GM21515 (cell line): ENCODE data around the gene ZGLP1.

ENCODE experiments used
- ATAC-seq: cut with Tn5 transposase; IDR thresholded peaks from one replicate; pipeline ENCODE4 v1.9.1; 2021; ENCODE audit not compliant: unreplicated experiment

The ZGLP1 gene

DNA sequence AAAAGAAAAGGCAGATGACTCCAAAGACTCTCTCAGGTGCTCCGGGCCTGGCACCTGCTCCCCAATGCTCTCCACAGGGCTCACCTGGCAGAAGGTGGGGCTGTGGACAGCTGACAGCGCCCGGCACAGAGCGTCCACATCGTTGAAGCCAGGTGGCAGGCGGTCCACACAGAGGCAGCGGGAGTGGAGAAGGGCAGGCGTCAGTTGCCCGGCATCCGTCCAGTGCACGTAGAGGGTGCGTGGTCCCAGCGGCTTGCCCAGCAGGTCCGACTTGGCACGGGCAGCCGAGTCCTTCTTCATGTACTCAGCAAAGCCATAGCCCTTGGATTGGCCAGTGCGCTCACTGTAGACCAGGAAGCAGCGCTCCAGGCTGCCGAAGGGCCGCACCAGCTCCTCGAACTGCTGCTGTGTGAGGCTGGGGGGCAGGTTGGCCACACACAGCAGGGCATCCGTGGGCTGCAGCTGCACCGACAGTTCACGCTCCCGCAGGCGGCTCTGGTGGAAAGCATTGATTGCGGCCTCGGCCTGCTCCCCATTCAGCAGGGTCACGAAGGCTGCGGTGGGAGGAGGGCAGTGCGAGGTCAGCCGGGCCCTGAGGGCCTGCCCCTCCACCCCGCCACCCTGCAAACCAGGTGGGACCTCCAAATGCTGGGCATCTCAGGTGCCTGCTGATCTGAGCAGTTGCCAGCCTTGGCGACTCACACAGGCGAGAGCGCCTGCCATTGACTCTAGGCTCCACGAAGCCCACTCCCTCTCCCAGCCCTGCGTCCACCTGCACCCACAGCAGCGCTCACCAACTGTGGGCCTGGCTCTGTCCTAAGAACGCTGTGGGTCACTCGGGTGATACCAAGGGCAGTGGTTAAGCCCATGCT, 19.2 kb upstream of the ZGLP1 start:
- ATAC-seq = no peak

DNA sequence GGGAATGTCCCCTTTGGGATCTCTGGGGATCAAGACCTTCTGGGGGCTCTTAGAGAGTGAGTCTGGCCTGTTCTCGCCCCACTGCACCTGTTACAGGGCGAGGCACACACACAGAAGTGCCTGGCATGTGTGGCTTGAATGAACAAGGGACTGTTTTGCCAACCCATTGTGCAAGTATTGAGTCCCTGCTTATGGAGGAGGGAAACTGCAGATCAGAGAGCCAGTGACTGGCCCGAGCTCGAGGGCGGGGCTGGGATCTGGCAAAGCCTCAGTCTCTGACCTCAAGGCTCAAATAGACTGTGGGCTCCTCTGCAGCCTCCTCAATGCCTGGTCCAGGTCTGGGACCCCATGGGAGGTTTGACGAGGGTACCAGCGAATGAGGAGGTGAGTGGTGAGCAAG, 18.2 kb upstream of the ZGLP1 start:
- ATAC-seq = no peak

DNA sequence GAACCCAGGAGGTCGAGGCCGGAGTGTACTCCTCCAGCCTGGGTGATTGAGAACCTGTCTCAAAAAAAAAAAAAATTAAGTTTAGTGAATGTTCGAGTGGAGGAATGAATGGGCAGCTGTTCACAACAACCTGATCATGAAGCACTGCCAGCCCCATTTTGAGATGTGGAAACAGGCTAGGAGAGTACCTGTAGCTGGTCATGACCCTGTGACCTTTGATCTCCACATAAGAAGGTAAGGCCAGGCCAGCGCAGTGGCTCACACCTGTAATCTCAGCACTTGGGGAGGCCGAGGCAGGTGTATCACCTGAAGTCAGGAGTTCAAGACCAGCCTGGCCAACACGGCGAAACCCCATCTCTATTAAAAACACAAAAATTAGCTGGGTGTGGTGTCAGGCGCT, 16.1 kb upstream of the ZGLP1 start:
- ATAC-seq = no peak

DNA sequence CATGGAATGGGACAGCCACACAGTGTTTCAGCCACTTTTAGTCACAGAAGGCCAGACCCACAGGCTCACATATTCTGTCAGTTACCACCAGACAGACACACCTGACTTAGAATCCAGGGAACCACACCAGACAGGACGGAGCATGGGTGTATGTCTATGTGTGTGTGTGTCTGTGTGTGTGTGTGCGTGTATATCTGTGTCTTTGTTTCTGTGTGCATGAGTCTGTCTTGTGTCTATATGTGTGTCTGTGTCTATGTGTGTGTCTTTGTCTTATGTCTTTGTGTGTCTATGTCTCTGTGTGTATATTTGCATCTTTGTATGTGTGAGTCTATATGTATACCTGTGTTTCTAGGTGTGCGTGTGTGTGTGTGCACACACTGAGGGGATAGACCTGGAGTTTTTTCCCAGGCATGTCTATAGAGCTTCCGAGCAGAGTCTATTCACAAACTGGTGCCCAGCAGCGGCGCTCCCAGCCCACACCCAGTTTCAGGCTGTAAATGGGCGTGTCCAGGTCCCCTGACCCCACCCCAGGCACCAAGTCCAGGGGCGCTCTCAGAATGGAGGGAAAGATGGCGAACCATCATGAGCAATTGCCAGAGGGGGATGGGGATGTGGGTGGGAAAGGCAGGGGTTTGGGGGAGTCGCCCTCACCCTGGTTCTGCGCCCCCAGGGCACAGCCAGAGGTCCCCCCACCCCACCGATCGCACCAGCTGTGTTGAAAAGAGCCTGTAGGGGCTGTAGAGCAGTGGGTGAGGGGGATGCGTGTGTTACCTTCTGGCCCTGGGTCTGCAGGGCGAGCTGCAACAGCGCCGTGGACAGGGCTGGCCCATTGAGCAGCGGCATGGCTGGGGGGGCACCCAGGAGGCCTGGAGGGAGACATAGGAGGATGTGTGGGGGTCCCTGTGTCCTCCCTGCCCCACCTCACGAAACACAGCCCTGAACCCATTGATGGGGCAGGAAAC, 12.5 kb upstream of the ZGLP1 start:
- ATAC-seq = no peak

DNA sequence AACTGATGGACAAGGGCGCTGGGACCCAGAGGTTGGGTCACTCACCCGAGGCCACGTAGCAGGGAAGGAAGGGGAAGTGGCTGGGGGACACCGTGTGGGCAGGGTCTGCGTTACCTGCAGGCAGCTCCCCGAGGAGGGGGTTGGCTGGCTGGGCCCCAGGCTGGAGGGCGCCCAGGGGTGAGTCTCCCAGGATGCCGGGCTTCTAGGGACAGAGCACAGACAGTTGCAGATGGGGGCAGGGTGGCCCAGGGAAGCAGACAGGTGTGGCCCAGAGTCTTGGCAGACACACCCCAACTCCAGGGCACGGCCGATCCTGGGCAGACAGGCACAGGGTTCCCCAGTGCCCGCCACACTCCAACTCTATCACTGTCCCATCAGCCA, 11.8 kb upstream of the ZGLP1 start:
- no peak for ATAC-seq

DNA sequence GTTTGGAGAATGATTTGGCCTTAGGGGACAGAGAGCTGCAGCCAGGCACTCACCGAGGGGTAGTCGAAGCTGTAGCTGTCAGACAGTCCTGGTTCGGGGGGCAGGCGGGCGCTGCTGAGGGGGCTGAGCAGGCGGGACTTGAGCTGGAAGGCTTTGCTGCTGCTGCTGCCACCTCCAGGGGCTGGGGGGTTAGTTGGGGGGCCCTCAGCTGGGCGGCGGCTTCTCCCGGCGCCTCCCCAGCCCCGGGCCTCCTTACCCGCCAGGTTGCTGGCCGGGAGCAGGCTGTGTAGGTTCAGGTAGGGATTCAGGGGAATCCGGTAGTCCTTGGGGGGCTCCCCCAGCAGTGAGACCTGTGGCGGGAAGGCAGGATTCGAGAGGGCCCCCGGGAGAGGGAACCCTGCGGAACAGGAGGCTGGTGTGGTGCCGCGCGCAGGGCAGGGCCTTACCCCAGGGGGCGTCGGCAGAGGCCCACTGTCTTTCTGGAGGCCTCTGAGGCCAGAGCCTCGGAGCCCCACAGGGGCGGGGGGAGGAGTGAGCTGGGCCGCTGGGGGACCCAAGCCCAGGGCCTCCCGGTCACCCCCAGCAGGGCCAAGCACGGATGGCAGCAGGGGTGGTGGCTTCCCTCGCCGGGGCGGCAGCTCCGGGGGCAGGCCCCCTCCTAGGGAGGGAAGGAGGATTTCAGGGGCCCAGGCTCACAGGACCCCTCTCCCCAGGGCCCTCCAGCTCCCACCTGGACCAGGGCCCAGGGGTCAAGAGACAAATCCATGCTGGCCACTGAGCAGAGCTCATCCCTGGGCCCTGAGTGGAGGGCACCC, 11.2 kb upstream of the ZGLP1 start:
- no peak for ATAC-seq

DNA sequence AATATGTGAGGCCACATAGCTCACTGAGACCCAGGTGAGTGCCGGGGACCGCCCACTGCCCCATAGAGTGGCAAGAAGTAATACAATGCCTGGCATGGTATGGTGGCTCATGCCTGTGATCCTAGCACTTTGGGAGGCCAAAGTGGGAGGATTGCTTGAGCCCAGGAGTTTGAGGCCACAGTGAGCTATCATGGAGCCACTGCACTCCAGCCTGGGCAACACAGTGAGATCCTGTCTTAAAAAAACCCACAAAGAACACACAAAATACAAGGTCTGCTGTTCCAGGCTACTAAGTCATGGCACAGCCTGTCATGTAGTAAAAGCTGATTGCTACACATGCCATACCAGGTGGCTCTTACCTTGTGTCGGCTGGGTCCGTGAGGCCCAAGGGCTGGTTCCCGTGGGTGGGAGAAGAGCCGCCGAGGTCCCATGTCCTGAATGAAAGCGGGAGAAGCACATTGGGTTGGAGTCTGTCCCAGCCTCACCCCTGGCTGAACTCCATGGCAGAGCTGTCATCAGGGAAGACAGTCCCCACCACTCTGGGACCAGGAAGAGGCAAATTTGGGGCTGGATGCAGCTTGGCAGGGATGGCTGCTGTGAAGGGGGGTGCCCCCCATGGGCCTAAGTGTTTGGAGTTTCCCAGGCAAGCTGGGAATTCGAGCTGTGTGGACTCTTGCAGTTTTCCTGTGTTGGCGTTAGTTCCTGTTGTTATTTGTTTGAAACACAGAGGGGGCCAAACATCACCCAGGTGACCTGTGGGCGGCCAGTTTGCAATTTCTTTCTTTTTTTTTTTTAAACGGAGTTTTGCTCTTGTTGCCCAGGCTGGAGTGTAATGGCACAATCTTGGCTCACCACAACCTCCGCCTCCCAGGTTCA, 9.4 kb upstream of the ZGLP1 start:
- ATAC-seq = no peak

DNA sequence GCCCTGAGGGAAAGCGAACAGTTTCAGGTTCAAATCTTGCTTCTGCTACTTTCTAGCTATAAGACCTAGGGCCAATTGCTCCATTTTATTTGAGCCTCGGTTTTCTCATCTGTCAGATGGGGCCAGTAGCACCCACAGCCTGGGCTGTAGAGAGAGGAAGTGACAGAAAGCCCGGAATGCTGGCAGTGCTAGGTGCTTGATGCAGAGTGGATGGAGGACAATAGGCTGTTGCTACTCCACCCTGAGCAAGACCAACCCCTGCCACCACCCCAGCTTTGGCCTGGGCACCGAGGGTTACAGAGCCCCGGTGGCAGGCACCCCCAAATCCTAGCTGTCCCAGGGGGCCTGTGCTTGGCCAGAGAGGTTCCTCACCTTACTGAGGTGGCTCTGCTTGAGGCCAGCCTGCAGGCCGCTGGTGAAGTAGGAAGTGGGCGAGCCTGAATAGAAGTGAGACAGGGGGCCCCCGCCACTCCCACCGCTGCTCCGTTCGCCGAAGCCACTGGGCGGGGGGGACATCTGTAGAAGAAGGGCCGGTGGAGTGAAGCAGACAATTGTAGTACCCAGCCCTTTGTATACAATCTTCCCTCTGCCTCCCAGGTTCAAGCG, 8.3 kb upstream of the ZGLP1 start:
- no peak for ATAC-seq

DNA sequence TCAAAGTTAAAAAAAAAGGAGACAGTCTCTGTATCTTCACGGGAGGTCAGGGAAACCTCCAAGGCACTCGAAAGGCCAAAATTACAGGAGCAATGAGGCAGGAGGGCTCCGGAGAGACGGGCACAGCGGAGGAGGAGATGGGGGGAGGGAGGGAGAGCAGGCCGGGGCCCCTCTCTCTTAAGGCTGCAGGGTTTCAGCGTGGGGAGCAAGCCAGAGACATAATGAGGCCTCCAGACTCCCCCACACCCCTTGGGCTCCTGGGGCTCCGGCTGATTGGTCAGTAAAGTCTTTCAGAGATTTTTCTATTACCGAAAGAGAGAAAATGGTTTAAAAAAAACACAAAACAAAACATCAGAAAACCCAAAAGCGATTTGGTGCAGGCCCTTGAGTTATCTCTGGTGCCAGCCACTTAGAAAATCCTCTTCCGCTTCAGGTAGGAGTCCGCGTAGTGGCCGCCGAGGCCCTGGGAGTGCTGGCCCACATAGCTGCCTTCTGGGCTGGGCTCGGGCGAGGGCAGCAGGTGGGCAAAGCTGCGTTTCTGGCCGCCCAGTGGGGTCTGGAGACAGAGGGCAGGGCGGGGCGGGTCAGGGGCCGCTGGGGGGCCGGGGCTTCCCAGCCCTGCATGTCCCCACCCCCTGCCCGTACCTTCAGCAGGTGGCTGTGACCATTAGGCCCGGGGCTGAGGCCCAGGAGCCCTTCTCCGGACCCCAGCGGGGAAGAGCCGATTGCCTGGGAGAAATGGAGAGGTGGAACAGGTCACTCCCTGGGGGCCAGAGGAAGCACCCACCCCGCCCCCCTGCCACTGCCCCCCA, 7.6 kb upstream of the ZGLP1 start:
- ATAC-seq = no peak

DNA sequence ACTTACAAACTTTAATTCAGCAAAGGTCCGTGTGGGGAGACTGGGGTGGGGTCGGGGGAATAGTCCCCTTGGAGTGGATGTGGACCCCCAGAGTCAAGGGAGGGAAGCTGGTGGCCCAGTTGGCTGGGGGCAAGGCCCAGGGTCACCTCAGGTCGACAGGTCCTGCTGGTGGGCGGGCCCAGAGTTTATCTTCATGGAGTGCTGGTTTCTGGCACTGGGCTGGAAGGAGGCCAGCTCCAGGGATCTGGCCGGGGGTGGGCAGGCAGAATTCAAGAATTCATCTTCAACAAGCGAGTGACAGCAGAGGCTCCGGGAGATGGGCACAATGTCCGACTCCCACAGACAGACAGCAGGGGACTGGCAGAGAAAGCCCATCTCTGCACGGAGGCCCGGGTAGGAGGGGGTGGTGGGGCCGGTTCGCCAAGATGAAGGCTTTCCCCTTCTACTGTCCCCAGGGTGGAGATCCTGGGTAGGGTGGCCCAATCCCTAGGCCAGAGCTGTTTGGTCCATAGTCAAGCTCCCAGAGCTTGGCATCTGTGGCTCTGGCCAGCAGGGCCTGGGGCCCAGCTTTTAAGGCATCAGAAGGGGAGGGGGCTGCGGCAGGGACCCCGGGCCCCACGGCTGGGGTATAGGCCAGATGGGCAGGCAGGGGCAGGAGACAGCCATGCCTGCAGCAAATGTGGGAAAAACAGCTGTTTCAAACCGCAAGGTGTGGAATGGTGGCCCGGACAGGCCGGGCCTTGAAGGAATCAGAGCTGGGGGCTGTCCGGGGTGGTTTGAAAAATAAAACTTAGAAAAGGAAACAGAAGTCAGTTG, 6.8 kb upstream of the ZGLP1 start:
- peak; percentile 6 for ATAC-seq

DNA sequence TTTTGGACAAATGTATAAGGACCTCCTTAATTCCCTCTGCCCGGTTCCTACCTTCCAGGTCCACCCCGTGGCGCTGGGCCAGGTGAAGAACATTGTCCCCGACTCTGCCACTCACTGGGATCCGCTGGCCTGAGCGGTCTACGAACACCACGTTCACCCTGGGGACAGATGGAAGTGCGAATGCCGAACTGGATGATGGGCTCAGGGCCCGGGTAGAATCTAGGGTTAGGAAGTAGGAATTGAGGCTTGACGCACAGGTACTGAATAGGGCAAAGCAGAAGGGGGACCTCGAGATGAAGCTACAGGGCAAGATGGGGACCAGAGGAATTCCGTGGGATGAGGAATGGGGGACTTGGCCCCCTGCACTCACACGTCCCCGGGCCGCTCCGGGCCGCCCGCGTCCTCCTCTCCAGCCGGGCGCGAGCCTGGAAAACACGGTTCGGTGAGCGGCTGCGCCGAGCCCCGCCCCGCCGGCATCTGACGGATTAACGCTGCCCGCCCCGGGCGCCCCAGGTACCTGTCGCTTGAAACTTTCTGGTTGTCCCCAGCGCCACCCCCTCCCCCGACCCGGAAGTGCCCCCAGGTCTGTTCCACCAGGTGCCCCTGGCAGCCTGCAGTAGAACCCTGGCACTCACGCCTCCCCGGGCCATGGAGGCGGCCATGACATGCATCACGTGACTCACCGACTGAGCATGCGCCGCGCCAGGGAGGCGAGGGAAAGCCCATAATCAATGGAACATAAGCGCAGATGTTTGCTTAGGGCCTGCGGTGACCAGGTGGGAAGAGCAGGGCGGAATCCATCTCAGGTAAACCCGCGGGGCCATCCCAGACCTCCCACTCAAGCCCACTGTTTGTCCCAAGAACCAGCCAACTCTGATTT, 6.0 kb upstream of the ZGLP1 start, which contains the start of gene FDX2:
TSS of gene FDX2 (minus strand) at position 681 of the 880 bp plus-strand sequence. CDS start at position 662, 19 bp downstream.
- peak; percentile 59 for ATAC-seq

DNA sequence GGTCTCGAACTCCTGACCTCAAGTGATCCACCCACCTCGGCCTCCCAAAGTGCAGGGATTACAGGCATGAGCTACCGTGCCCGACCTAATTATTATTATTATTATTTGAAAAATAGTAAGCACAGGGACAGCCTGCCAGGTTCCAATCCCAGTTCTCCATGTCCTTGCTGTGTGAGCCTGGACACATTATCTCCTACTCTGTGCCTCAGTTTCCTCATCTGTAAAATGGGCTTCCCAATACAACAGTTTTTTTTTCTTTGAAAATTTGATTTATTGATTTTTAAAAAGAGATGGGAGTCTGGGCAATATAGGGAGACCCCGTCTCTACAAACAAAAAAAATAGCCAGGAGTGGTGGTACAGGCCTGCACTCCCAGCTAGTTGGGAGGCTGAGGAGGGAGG, 3.3 kb downstream of the ZGLP1 start:
- no peak for ATAC-seq

DNA sequence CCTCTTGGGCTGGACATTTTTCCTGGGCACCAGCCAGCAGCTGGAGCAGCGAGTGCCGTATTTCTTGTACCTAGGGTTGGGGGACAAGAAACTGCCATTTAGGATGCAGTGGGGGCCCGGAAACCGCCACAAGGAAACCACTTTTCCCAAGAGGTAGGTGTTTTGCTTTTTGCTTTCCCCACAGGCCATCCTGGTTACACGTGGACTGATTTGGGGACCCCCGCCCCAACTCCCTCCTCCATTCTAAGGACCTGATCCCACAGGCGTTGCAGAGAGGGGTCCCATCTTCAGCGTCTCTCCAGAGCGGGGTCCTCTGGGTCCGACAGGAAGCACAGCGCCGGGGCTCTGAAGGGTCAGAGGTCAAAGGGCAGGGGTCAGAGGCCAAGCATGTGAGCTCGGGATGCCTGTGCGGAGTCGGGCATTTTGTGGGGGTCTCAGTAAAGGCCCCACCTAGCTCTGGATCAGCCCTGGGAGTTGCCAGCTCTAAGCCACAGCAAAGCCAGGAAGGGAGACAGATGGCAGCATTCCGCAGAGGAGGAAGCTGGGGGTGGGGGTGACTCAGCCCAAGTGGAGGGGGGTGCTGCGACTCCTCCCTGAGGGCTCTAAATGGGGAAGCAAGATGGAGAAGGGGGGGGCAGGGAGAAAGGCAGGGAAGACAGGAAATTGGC, 4.3 kb downstream of the ZGLP1 start:
- no peak for ATAC-seq

DNA sequence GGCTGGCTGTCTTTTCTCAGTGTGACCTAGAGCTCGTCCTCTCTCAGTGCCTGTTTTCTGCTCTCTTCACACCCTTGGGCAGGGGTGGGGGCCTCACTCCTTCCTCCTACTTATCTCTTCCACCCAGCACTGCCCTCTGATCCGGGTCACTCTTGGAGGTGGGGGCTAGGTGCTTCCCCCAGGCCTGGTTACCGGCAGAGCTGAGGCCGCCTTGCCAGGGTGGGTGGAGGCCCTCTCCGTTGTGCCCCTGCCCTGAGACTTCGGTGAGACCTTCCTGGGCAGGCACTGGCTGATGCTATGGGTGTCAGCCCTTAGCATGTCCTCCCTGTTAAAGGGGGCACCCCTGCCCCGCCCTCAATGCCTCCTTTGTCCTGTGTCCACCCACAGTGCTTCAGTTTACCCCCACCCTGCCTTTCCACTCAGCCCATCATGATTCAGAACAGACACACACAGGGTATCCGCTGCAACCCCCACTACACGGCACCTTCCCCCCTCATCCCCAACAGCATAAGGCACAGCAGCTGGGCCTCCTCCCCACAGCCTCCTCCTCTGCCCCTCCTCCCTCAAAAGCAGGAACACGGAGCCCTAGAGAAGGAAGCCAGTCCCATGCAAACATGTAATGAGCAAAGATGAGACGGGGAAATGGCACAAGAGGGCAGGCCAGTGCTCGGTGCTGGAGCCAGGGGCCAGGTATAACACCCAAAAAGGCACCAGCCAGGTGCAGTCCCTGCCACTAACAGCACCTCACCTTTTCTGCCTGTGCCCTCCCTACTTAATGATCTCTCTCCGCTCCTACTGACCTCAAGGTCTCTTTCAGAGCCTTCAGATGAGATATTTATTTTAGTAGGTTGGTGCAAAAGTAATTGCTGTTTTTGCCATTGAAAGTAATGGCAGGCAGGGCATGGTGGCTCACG, 9.8 kb downstream of the ZGLP1 start:
- no peak for ATAC-seq

DNA sequence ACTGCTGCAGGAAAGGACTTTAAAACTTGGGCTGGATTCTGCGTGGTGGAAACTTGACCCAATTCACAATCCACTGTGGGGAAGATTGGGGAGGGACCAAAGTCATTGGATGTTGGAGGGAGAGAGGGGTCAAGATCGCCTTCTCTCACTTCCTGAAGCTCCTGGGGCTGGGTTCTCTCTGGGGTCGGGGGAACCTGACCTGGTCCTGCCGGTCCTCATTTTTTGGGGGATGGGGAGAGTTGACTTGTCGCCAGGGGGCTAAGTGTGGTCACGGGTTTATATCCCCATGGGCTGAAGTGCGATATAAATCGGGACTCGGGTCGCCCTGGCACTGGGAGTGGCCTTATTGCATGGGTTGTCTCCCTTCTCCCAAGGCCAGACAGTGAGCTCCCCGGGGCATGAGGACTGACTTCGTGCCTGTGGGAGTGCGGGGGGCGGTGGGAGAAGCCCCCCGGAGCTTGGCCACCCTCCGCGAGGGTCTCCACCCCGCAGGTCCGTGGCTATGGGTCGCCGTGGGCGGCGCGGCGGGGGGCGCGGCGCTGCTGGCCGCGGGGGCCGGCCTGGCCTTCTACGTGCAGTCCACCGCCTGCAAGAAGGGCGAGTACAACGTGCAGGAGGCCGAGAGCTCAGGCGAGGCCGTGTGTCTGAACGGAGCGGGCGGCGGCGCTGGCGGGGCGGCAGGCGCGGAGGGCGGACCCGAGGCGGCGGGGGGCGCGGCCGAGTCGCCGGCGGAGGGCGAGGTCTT, 13.6 kb downstream of the ZGLP1 start:
- ATAC-seq = no peak
